Measurements from ENCODE around the gene TRIB2. TPM values are rescaled to one million over a fixed set of nuclear protein-coding genes. Genes with fewer than 3 reads are reported as not detected.

The TRIB2 gene
- total and polyA plus RNA-seq, 2 donors (not counting 3 experiments of a cell fraction or from before 2014, with no cell fraction given): 15.8 to 20.5 TPM

DNA sequence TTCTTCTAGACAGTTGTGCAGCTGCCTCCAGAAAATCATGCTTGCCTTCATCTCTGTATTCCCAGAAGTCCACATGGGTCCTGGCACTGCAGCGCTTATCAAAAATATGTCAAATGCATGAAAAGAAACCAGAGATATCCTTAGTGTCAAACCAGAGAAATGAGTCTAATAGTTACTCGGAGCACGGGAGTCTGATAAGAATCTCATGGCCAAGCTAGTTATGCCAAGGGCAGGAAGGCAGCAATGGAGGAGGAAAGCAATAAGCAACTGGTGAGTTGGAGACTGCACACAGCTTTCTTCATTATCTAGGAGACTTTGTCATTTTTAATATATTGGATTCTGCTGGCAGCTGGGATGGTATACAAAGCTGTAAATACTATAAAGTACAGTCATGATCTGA is 38.6 kb downstream of the TRIB2 start:
- Histone ChIP-seq H3K4me1 (ENCODE audit: control insufficient read depth, extremely low read depth, insufficient read depth, low read length) (no peaks in the 10 kb centered on the region), H3K27ac (ENCODE audit: insufficient read depth, low read depth, low read length) (no peak overlapping the region), H3K9me1 (replicated peaks; ENCODE audit: control insufficient read depth, extremely low read depth, insufficient read depth, low read length) (no peaks in the 10 kb centered on the region), H3K27me3 (ENCODE audit: control insufficient read depth in 2 of 2, insufficient read depth in 2 of 2, low read length in 2 of 2) (no peaks in the 10 kb centered on the region), H2AFZ (ENCODE audit: low read depth, low read length) (no peak overlapping the region), H4K20me1 (replicated peaks; ENCODE audit: control insufficient read depth, extremely low read depth, insufficient read depth, low read length) (no peaks in the 10 kb centered on the region), H3K9me3 (replicated peaks; ENCODE audit: control insufficient read depth, insufficient read depth, low read length) (no peaks in the 10 kb centered on the region), H3K79me2 (ENCODE audit: control insufficient read depth, insufficient read depth, low read length) (no peaks in the 10 kb centered on the region), H3K9ac (replicated peaks; ENCODE audit: extremely low read depth, insufficient read depth, low read length) (no peak overlapping the region), H3K4me2 (ENCODE audit: insufficient read depth, low read length) (no peak overlapping the region), H3K36me3 (ENCODE audit: control insufficient read depth in 2 of 2, extremely low read depth in 1 of 2, insufficient read depth in 2 of 2, low read length in 2 of 2) (no peaks in the 10 kb centered on the region), H3K4me3 (replicated peaks in 1 of 3; ENCODE audit: insufficient read depth in 1 of 3, low read depth in 1 of 3, low read length in 3 of 3) (no peak overlapping the region)
- POLR2A ChIA-PET: no interaction called here
- peak; percentile 11 for DNase-seq (ENCODE audit: low read depth, low spot score)
- CTCF ChIA-PET: interaction anchor here (0.9 to 2.6 kb wide), 6 partner anchors 9 to 892 kb away, joined by 3 to 8 read pairs (median 4); no protein-coding TSS in a partner anchor
- TF ChIP-seq POLR2A (IDR thresholded peaks at IDR 0.05; ENCODE audit: low read depth, low read length) (no peak), MYC (IDR thresholded peaks at IDR 0.05; ENCODE audit: low read depth, low read length) (no peak), JUN (IDR thresholded peaks at IDR 0.05; ENCODE audit: borderline replicate concordance, insufficient read depth, insufficient read length, low read depth) (no peak), GATA2 (IDR thresholded peaks at IDR 0.05; ENCODE audit: insufficient read depth, insufficient read length, low read depth, low read length) (peak; percentile 51)
- intact Hi-C loops (cut with micrococcal nuclease) (no loop called here), dilution Hi-C loops (cut with MboI; ENCODE audit: extremely low pct_ligation_motif_present, low sequenced_read_pairs) (no loop called here)
- no peak for FAIRE-seq
- no TSS peak for BruUV-seq (replicated peaks)

DNA sequence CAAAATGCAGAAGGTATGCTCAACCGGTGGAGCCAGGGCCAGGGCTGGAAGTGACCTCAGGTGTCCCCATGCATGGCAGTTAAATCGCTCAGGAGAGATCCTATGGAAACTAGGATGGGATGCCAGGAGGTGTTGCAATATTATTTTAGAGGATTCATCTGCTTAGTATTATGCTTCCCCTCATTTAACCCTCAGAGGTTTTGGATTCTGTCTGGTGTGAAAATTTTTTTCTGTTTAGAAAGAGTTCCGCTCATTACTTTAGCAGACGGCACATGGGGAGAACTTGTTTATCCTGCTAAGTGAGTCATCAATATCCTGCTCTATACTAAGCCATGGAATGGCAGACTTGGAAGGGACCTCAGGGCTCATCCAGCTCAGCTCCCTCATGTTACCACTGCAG is 42.5 kb downstream of the TRIB2 start:
- no peaks in the 10 kb centered on the region for H3K4me1 ChIP-seq (ENCODE audit: control insufficient read depth, extremely low read depth, insufficient read depth, low read length)
- CTCF ChIA-PET: interaction anchor here (1.8 kb wide), 1 partner anchor 172 kb away, joined by 5 read pairs; no protein-coding TSS in a partner anchor
- dilution Hi-C loops (cut with MboI; ENCODE audit: extremely low pct_ligation_motif_present, low sequenced_read_pairs): no loop called here
- H2AFZ ChIP-seq (ENCODE audit: low read depth, low read length): no peak overlapping the region
- intact Hi-C loops (cut with micrococcal nuclease): loop anchor here (2.0 kb wide), 1 partner anchor 40 kb away; no protein-coding TSS in a partner anchor
- no peak overlapping the region for H3K9ac ChIP-seq (replicated peaks; ENCODE audit: extremely low read depth, insufficient read depth, low read length)
- H3K36me3 ChIP-seq (ENCODE audit: control insufficient read depth in 2 of 2, extremely low read depth in 1 of 2, insufficient read depth in 2 of 2, low read length in 2 of 2): no peaks in the 10 kb centered on the region
- DNase-seq (ENCODE audit: low read depth, low spot score): peak; percentile 42
- POLR2A ChIA-PET: no interaction called here
- BruUV-seq (replicated peaks): no TSS peak
- FAIRE-seq: peak; percentile 77
- TF ChIP-seq MYC (IDR thresholded peaks at IDR 0.05; ENCODE audit: low read depth, low read length) (no peak), POLR2A (IDR thresholded peaks at IDR 0.05; ENCODE audit: low read depth, low read length) (no peak), FOS (IDR thresholded peaks at IDR 0.05; ENCODE audit: borderline replicate concordance, insufficient read depth, low read length) (no peak), GATA2 (IDR thresholded peaks at IDR 0.05; ENCODE audit: insufficient read depth, insufficient read length, low read depth, low read length) (no peak), JUN (IDR thresholded peaks at IDR 0.05; ENCODE audit: borderline replicate concordance, insufficient read depth, insufficient read length, low read depth) (peak; percentile 35), POLR2AphosphoS5 (IDR thresholded peaks at IDR 0.05; ENCODE audit: insufficient read depth, low read depth, low read length) (no peak), EZH2 (IDR thresholded peaks at IDR 0.05; ENCODE audit: borderline replicate concordance, low read depth, low read length, severe bottlenecking) (no peak)
- TF ChIP-seq, protein P1, sequence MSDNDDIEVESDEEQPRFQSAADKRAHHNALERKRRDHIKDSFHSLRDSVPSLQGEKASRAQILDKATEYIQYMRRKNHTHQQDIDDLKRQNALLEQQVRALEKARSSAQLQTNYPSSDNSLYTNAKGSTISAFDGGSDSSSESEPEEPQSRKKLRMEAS (IDR thresholded peaks at IDR 0.05; ENCODE audit: insufficient read depth, insufficient read length): no peak
- H3K4me2 ChIP-seq (ENCODE audit: insufficient read depth, low read length): no peak overlapping the region
- H4K20me1 ChIP-seq (replicated peaks; ENCODE audit: control insufficient read depth, extremely low read depth, insufficient read depth, low read length): no peaks in the 10 kb centered on the region
- no peaks in the 10 kb centered on the region for H3K9me3 ChIP-seq (replicated peaks; ENCODE audit: control insufficient read depth, insufficient read depth, low read length)
- H3K79me2 ChIP-seq (ENCODE audit: control insufficient read depth, insufficient read depth, low read length): no peaks in the 10 kb centered on the region
- H3K27ac ChIP-seq (ENCODE audit: insufficient read depth, low read depth, low read length): no peak overlapping the region
- no peaks in the 10 kb centered on the region for H3K27me3 ChIP-seq (ENCODE audit: control insufficient read depth in 2 of 2, insufficient read depth in 2 of 2, low read length in 2 of 2)
- no peaks in the 10 kb centered on the region for H3K9me1 ChIP-seq (replicated peaks; ENCODE audit: control insufficient read depth, extremely low read depth, insufficient read depth, low read length)
- H3K4me3 ChIP-seq (replicated peaks in 1 of 3; ENCODE audit: insufficient read depth in 1 of 3, low read depth in 1 of 3, low read length in 3 of 3): no peak overlapping the region
